ENCODE results near the gene SORBS1. TPM values are rescaled to one million over a fixed set of nuclear protein-coding genes. Genes with fewer than 3 reads are reported as not detected.

The SORBS1 gene
- total and polyA plus RNA-seq, 8 donors: 34.4 to 713 (median 168) TPM

DNA sequence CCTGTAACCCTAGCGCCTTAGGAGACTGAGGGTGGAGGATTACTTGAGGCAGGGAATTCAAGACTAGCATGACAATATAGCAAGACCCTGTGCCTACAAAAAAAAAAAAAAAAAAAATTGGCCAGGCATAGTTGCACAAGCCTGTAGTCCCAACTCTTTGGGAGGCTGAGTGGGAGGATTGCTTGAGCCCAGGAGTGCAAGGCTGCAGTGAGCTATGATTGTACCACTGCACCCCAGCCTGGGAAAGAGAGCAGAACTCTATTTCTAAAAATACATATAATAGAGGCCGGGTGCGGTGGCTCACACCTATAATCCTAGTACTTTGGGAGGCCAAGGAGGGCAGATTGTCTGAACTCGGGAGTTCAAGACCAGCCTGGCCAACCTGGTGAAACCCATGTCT lies 10.2 kb upstream of the SORBS1 start:
- Histone ChIP-seq H3K4me1 (peaks cover 4 to 18% (median 9%) of the 10 kb centered on the region in 4 donors), H3K9me3 (no peaks in the 10 kb centered on the region), H3K4me3 (no peak overlapping the region), H3K36me3 (no peaks in the 10 kb centered on the region), H3K27ac (no peak overlapping the region), H3K27me3 (no peaks in the 10 kb centered on the region)
- intact Hi-C loops (cut with DNase I; ENCODE audit: low total_unique reads): no loop called here
- WGBS, 5 donors: 91 to 96% (median 93%) methylated on average over 4 of the region's 4 CpGs
- no peak for DNase-seq
- TF ChIP-seq, protein P1, sequence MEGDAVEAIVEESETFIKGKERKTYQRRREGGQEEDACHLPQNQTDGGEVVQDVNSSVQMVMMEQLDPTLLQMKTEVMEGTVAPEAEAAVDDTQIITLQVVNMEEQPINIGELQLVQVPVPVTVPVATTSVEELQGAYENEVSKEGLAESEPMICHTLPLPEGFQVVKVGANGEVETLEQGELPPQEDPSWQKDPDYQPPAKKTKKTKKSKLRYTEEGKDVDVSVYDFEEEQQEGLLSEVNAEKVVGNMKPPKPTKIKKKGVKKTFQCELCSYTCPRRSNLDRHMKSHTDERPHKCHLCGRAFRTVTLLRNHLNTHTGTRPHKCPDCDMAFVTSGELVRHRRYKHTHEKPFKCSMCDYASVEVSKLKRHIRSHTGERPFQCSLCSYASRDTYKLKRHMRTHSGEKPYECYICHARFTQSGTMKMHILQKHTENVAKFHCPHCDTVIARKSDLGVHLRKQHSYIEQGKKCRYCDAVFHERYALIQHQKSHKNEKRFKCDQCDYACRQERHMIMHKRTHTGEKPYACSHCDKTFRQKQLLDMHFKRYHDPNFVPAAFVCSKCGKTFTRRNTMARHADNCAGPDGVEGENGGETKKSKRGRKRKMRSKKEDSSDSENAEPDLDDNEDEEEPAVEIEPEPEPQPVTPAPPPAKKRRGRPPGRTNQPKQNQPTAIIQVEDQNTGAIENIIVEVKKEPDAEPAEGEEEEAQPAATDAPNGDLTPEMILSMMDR (IDR thresholded peaks at IDR 0.05): no peak

DNA sequence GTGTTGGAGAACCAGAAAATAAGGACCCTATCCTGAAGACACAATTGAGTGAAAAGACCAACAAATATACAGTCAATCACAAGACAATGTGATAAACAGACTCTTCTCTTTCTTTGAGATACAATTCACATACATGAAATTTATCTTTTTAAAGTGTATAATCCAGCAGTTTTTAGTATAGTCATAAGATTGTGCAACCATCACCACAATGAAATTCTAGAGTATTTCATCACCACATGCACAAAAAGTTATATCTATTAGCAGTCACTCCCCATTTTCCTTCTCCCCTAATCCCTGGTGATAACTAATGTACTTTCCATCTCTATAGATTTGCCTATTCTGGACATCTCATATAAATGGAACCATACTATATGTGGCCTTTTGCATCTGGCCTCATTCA lies 8.2 kb upstream of the SORBS1 start:
- no peaks in the 10 kb centered on the region for H3K27me3 ChIP-seq
- H3K27ac ChIP-seq: no peak overlapping the region
- no peak for DNase-seq
- intact Hi-C loops (cut with DNase I; ENCODE audit: low total_unique reads): no loop called here
- no peaks in the 10 kb centered on the region for H3K9me3 ChIP-seq
- peaks cover 4 to 18% (median 12%) of the 10 kb centered on the region in 4 donors for H3K4me1 ChIP-seq
- H3K4me3 ChIP-seq: no peak overlapping the region
- TF ChIP-seq POLR2AphosphoS5 (IDR thresholded peaks at IDR 0.05) (no peak), EP300 (IDR thresholded peaks at IDR 0.05) (no peak), POLR2A (IDR thresholded peaks at IDR 0.05) (no peak)
- TF ChIP-seq, protein P1 (IDR thresholded peaks at IDR 0.05): no peak
- no peaks in the 10 kb centered on the region for H3K36me3 ChIP-seq

DNA sequence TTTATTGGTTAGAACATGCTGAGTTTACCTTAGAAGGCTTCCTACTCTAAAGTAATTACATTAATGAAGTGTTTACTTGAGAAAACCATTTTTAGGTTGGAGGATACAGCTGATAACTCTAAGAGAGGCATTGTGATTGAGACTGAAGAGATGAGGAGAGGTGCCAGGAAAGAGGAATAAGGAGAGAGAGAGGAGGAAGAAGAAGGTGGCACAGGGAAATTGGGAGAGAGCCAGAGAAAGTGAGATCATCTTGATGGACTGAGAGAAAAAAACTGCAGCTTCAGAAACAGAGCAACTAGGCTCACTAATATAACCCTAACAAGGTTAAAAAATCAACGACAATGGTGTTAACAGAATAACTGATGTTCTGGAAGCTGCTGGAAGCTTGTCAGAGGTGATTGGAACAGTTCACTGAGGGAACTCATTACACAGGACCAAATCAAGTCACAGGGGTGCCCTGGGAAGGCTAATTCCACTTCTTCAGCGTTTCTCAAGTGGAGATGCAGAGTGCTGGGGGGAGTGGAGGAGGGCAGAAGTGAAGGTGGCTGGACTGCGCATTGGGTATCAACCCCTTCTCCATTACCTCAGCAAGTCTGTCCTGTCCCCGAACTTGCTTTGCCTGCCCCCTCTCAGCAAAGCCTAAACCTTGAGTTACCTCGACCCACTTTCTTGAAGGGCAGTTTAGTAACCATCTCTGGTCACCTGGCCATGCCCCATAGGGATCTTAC lies 6.9 kb upstream of the SORBS1 start:
- no peak overlapping the region for H3K4me3 ChIP-seq

DNA sequence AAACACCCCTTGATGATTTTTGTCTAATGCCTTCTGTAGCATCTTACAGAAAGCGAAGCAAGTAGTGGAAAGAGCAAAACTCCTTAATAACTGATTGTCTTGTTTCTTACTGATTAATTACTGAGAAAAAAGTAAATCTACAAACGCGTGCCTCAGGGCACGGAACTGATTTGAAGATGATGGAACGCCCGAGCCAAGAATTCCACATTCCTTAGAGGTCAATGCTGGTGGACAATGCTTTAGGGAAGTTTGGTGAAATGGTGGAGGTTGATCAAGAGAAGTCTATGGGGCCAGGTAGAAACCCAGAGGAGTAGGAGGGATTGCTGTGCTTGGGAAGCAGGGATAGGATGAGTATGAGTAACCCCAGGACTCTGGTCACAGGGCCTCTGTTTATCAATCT lies 5.0 kb upstream of the SORBS1 start:
- DNase-seq: no peak
- TF ChIP-seq POLR2AphosphoS5 (IDR thresholded peaks at IDR 0.05) (no peak), POLR2A (IDR thresholded peaks at IDR 0.05) (no peak), EP300 (IDR thresholded peaks at IDR 0.05) (no peak)
- TF ChIP-seq, protein P1 (IDR thresholded peaks at IDR 0.05): no peak
- no peak overlapping the region for H3K4me3 ChIP-seq
- peaks cover 5 to 26% (median 16%) of the 10 kb centered on the region in 4 donors for H3K4me1 ChIP-seq
- no peaks in the 10 kb centered on the region for H3K36me3 ChIP-seq
- no peaks in the 10 kb centered on the region for H3K9me3 ChIP-seq
- intact Hi-C loops (cut with DNase I; ENCODE audit: low total_unique reads): no loop called here
- no peaks in the 10 kb centered on the region for H3K27me3 ChIP-seq
- WGBS, 5 donors: 76 to 87% (median 83%) methylated on average over 6 of the region's 6 CpGs
- H3K27ac ChIP-seq: peak overlapping the region in 4 of 5 donors; percentile 27 to 72 (median 44)

More for the DNA sequence above, 6.9 kb upstream of the SORBS1 start:
- Histone ChIP-seq H3K27me3 (no peaks in the 10 kb centered on the region), H3K36me3 (no peaks in the 10 kb centered on the region), H3K9me3 (no peaks in the 10 kb centered on the region), H3K4me1 (peaks cover 4 to 18% (median 12%) of the 10 kb centered on the region in 4 donors), H3K27ac (peak overlapping the region in 2 of 5 donors; percentile 17 to 55)
- TF ChIP-seq POLR2A (IDR thresholded peaks at IDR 0.05) (no peak), POLR2AphosphoS5 (IDR thresholded peaks at IDR 0.05) (no peak), EP300 (IDR thresholded peaks at IDR 0.05) (no peak)
- TF ChIP-seq, protein P1 (IDR thresholded peaks at IDR 0.05): no peak
- WGBS, 5 donors: 64 to 85% (median 73%) methylated on average over 5 of the region's 5 CpGs
- no peak for DNase-seq
- intact Hi-C loops (cut with DNase I; ENCODE audit: low total_unique reads): no loop called here
